ELR (cell line): ENCODE measurements around the gene BABAM2.

Experiments
- DNase-seq: peaks from one replicate; pipeline ENCODE4 v3.0.0-alpha.2; 2015; ENCODE audit warnings: low read depth

BABAM2 gene

DNA sequence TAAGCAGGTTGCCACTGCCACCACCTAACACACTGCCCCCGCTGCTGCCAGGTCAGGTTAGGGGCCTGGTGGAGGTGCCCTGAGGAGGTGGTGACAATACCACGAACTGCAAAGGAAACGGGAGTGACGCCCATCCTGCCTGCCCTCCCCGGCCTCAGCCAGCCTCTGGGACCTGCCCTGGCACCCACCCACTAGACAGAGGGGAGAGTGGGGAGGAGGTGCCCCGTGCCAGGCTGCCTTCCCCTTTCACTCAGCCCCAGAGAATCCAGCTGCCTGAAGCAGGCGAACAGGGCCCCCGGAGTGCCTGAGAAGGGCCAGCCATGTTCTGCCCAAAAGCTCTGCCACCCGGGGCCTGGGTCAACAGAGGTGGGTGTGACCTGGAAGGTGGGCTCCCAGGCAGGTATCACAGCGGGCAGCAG lies 457.6 kb downstream of the BABAM2 start:
- DNase-seq, result no peak

DNA sequence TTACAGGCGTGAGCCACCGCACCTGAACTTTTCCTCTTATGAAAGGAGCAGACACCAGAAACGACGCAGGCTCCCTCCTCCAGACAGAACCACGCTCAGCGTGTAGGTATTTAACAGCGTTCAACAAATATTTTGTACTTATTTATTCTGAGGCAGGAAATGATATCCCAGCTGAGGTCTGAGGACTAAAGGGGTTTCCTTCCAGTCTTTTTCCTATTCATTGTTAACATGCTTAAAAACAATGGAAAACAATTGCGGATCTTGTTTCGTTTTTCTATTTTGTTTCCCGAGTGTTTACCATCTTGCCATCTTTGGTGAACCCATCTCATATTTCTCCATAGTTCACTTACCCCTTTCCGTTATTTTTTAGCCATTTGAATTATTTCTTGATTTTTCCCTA lies 458.4 kb downstream of the BABAM2 start:
- DNase-seq, result no peak

DNA sequence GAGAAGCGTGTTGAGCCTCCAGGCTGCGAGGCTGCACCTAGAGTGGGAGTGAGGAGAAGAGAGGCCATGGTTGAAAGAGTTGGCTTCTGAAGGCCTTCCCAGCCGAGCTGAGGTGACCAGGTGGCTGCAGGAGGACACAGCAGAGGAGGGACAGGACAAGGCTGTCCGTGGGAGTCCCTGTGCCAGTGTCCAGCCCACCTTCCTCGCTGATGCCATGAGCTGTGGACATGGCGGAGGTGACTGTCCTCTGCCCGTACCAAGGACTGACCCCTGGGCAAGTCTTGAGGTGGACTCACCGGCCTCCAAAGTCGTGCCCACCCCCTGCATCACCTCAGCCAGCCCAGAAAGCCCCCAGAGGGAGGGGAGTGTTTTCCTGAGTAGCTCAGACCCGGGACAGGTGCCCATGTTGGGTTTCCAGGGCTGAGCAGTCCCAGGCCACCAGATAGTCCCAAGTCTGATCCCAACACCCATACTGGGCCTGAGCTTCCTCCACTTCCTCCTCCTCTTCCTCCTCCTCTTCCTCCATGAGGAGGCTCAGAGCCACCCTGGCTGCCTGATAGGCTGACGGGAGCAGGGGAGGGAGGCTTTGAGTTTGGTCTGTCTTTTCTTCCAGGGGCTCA lies 459.1 kb downstream of the BABAM2 start:
- DNase-seq, result no peak

DNA sequence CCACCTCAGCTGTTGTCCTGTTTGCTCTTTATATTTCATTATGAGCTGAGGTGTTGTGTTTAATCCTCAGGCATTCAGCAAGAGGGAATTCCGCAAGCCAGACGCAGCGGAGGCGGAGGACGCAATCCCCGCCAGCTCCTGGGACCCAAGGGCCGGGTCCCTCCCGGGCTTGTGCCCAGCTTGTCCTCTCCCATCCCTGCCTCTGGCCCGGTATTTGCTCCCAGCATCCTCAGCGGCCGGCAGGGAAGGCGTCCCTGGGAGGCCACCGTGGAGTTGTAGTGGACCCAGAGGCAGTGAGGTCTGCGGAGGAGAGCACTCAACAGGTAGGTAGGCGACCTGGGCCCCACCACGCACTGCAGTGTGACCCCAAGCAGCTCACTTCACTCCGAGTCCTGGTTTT lies 459.7 kb downstream of the BABAM2 start:
- no peak for DNase-seq

DNA sequence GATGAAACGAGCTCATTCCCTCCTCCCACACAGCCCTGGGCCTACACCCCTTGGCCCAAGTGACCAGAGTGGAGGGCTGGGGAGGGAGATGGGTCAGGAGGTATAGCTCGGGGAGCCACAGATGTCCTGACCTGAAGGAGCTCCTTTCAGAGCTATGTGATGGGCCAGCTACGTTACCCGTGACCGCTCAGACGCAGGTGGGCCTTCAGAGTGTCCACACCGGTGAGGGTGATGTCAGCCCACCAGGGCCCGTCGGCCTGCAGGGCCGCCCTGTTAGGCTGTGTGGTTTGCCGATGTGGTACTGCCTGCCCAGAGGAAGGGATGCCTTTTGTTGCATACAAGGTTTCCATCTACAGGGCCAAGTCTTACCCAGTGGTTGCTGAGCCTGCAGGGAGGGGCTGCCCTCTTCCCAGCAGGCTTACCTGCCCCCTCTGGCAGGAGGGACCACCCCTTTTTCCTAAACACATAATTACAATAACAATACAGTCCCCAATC lies 460.3 kb downstream of the BABAM2 start:
- DNase-seq, result no peak

DNA sequence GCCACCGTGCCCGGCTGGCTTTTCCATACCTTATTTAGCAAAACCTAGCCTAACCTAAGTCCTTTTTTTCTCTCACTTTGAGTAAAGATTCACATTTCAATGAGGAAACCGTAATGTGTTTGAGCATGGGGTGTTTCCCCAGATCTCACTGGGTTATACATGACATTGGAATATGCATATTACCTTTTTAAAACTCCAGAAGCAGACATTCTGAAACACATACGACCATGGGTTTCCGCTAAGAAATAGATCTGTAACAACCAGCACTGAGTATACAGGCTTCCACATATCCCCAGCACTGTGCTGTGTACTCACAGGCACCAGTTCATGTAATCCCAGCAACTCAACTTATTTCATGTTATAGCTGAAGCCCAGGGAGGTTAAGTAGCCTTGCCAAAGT lies 461.1 kb downstream of the BABAM2 start:
- DNase-seq, result no peak

DNA sequence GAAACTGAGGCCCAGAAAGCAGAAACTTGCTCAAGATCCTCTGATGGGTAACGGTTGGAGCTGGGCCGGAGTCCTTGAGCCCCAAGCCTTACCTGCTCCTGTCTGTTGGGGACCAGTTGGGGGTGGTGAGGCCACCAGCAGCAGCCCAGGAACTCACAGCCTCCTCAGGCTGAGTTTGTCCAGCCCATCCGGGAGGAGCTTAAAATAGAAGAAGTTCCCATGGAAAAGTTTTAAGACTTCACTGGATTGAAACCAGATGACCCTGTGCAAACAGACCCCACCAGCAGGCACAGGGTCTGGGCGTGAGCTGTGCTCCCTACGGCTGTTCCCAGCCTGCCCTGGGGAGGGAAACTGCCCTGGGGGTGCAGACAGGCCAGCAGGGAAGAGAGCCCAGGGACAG lies 461.6 kb downstream of the BABAM2 start:
- DNase-seq, result no peak

DNA sequence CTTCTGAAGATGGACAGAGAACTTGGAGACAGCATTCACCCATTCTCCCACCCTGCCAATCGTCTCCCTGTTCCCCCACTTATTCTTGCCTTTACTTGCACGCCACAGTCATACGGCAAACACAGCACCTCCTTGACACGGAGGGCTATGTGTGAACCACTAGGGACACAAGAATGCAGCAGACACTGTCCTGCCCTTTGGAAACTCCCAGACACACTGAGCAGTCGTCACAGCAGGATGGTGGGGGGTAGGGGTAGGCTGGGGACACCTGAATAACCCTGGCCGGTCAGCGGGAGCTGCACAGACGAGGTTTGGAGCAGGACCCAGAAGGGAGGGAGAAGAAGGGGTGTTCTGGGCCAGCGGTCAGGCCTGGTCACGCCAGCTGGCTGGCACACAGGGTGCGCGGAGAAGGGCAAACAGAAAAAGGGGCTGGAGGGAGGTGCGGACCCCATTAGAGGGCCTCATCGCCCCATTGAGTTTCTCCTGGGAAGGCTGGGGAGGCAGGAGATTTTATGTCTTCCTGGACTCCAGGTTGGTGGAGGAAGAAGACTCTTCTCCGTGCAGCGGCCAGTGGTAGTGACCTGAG lies 462.2 kb downstream of the BABAM2 start:
- no peak for DNase-seq

DNA sequence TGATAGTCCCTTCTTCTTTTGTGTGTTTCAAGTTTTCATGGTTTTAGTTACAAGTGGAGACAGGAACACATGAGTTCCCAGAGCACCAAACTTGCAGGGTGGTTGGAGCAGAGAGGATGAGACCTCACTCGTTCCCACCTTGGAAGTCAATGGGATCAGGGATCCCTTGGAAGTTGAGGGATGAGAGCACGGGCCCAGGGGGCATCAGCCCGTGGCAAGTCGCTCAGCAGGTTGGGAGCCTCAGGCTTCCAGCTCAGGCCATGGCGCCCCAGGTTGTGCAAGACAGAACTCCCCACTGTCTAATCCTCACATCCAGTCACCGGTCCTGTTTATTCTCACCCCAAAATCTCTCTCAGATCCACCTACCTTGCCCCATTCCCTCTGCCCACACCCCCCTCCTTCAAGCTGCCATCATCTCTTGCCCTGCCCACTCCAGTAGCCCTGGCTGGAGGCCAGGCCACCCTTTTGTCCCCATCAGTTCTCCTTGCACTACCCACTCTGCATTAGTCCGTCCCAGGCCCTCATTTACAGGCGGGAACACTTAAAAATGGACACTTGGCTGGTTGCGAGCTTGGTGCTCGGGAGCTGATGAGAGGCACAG lies 464.5 kb downstream of the BABAM2 start:
- DNase-seq, result no peak

DNA sequence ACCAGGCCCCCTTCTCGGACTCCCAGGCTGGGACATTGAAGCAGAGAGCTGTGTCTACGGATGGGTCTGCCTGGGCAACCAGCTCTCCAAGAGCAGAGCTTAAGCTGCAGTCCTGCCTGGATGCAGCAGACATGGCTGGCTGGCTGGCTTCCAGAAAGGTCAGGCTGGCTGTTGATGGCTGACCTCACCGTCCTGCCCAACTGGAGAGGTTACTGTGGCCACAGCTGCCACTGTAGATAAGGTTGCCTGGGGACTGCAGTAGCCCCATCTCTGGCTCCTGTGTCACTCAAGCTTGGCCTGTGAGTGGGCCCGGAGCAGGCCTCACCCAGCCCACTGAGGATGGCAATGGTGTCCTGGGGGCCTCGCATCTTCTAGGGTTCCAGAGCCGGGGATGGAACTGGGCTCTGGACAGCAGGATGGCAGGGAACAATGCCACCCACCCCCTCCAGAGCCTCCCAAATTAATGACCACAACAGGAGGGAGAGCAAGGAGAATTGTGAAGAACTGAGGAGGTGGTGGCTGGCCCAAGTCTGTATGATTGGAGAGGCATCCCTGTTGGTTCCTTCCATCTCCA lies 465.1 kb downstream of the BABAM2 start:
- no peak for DNase-seq

DNA sequence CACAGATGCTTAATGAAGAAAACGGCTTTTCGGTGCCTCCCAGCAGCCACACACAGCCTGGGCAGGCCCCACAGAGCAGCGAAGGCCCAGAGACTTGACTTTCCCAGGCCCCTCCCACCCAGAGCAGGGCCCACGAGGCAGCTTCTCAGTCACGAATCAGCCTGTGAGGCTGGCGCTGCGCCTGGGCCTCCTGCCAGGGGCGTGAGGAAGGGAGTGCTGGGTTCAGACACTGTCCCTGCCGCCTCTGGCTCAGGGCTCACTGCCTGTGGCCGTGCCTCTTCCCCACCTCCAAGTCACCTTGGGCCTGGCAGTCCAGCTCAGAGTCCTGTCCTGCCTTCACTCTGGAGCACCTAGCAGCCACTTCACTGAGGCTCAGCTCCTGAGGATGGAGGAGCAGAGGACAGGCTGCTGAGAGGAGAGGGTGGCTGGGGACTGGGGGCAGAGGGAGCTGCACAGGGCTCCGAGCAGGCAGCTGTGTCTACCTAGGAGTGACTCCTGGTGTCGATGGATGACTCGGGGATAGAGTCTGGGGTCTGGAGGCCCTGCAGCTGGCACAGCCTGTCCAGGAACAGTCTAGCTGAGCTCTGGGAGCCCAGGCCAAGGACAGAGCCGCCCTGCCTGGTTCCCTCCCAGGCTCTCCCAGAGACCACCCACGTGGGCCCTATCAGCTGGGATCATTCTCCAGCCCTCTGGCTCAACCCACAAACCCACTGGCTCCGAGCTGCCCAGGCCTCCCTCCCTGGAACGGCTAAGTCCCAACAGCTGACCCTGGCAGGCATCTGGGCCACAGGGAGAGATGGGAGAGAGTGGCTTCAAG lies 465.8 kb downstream of the BABAM2 start:
- peak; percentile 55 for DNase-seq

DNA sequence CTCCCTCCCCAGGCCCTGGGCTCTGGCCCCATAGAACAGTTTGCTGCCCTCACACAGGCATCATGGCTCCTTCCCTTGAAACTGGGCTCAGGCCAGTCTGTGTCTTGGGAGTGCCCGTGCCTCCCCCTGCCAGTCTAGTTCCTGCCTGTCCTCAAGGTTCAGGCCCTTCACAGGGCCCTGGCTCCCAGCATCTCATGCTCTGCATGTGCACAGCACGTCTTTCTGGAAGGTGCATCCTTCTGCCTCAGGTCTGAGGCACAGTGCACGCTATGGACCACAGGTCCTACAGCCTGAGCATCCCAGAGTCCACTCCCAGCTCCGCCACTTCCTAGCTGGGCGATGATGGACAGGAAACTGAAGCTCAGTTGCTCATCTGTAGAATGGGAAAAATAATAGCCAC lies 466.5 kb downstream of the BABAM2 start:
- peak; percentile 20 for DNase-seq

DNA sequence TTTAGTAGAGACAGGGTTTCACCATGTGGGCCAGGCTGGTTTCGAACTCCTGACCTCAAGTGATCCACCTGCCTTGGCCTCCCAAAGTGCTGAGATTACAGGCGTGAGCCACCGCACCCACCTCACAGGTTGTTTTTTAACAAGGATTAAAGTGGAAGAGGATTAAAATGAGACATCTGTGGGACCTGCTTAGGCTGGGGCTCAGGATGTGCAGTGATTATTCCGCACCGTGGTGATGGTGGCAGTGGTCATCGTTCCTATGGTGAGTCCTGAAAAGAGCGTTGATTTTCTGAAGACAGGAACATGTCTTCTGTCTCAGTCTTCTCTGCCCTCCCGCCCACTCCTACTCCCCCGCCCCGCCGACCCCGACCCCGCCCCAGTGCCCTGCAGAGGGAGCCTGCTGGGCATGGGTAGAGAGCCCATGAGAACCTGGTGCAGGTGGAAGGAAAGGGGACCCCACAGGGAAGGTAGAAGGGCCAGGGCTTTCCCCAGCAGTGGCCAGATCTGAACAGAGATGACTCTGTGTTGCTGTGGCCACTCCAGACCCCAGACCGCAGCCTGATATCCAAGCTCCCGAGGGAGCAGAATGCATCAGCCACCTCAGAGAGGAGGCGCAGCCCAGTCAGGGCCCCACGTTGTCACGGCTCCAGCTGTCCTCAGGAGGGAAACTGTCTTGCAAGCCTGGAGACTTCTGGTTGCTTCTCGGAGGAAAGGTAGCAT lies 467.6 kb downstream of the BABAM2 start:
- no peak for DNase-seq

DNA sequence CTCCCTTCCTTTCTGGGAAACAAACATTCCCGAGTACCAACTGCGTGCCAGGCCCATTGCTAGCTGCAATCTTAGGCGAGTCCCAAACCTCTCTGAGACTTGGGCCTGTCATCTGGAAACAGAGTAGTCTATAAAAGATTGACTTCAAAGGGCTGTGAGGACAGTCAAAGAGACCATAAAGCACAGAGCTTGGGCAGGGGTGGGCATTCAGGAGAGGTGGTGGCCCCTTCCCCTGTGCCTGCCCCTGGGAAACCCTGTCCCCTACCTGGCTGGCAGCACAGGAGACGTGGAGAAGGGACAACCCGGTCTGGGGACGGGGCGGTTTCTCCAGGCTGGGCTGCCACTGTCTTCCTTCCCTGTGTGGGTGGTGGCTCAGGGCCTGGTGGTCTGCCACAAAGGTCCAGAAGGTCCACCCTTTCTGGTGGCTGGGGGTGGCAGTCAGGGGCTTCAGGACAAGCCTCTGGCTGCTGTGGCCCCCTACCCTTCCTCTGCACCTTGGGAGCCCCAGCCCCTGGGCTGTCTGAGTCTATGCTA lies 468.2 kb downstream of the BABAM2 start:
- no peak for DNase-seq

DNA sequence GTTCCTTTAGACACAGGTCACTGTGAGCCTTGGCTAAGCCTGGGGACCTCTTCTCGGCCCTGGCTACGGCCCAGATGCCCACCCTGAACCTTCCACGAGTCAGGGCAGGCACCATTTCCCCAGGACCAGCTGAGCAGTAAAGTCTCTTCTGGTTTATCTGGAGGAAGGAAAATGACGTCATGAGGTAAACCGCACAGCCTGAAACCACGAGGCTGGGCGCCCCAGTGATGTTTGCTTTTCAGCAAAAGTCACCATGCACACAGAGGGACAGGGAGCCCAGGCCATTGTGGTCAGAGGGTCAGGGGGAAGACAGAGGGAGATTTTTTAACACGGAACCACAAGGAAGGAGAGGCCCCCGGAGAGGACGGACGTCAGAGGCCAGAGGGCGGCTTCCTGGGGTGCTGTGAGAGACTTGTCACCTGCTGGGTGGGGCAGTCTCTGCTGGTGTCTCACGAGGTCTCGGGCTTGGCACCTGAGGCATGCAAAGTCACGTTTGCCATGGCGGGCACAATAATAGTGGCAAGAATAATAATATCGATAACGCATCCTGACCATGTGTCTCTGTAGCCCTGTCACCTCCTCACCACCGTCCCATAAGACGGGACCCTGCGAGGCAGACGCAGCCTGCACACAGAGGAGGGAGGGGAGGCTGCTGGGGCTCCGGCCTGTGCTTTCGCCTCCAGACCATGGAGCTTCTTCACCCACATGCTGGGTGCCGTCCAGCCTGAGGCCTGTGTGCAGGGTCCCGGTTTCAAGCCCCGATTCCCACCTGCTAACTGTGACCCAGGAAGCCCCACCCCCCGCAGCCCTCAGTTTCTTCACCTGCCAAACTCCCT lies 468.9 kb downstream of the BABAM2 start:
- peak; percentile 77 for DNase-seq

DNA sequence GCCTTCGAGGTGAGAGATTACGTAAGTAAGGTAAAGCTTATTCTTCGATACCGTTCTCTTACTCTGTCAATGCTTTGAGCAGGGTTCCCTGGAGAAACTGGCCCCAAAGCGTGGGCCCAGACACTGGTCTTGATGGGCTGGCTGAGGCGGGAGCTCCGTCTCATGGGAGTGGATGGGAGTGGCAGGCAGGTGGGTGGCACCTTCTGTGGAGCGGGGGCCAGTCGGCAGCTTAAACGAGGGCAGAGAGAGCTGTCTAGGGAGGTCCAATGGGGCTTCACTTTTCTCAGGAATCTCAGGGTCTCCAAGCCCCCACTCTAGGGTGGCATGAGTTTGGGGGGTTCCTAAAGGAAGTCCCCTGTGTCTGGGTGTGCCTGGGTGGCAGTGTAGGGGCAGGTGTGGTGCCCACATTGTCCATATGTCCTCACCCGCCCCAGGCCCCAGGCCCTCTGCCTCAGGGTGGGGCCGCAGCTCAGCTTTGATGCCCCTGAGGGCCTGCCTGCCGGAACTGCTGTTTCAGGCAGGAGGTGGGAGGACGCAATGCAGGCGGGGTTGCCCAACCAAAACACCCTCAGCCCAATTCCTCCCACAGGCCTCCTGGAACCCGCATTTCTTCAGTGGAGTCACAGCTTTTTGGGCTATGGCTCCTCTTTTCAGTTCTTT lies 469.7 kb downstream of the BABAM2 start:
- DNase-seq, result no peak

DNA sequence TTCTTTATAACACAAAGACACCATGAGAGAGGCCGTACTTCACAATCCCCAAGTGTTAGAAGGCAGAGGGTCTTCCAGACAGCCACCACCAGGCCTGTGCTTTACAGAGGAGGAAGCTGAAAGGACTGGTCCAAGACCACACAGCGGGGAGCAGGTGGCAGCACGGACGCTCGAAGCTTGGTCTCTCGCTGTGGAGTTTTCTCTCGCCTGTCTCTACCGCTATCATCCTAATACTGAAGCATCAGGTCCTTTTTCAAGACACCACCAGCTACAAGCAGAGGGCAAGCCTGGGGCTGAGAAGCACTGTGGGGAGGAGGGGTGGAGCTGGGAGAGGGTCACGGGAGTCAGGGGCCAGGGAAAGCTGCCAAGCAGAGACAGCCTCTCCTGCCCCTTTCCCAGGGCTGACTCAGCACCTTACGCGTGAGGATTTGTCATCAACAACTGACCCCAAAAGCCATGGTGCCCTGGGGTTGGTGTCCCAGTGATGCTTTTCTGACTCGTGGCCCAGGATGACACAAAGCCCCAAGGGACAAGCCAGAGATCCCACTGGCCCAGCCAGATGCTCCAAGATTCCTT lies 470.3 kb downstream of the BABAM2 start:
- peak; percentile 84 for DNase-seq

DNA sequence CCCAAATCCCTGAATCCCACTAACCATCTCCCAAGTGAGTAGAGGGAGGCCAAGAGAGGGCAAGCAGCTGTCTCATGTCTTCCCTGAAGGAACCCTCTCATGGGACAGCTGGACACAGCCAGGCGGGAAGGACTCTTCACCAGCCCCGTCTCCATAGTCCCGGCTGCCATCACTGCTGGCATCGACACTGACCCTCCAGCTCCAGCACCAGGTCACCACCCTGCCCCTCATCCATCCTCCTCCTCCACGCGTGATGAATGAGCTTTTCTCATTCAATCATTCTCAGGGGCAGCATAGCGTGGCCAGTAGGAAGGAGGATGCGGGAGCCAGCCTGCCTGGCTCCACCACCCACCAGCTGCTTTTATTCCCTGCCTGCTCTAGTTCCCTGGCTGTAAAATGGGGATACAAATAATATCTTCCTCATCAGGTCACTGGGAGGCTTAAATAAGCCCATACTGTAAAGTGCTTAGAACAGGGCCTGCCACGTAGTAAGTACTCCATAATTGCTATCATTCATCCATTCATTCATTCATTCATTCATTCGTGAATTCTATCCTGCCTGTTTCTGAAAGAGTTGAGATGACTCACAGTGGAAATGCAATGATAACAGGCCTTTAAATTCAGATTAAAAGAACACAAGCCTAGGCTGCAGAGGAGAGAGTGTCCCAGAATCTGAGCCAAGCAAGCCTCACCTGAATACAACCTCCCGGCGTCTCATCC lies 471.6 kb downstream of the BABAM2 start:
- DNase-seq, result no peak

DNA sequence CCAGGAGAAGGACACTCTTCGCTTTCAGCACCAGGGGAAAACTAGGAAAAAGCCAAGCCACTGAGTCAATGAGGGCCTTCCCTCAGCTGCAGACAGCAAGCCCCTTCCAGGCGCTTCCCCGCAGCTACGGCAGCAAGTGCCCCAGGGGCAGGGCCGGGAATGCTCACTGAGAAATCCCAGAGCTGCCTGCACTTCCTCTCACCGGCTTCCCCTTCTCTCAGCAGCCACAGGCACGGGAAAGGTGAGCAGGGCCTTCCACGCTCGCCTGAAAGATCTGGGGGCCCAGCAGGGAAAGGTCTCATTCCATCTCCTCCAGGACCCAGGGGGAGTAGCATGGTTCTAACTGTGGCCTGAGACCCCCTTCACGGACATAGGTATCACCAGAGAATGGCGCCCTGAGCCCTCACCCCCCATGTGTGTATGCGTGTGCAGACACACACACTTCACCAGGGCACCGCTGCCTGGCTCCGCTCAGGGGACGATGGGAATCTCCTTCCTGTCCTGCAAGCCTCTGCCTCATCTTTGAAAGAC lies 472.5 kb downstream of the BABAM2 start:
- no peak for DNase-seq
